HepG2 (cell line): ENCODE results near the gene RHBDF2. TPM values are rescaled to one million over a fixed set of nuclear protein-coding genes. Genes with fewer than 3 reads are reported as not detected.

Experiments
- ADNP ChIP-seq: sonication (generic); formaldehyde crosslinking; IDR thresholded peaks from 2 replicates; pipeline ENCODE4 v1.4.0; 2020; ENCODE audit warnings: missing genetic modification reagents
- AKAP8 ChIP-seq: sonication (generic); formaldehyde crosslinking; IDR thresholded peaks from 2 replicates; pipeline ENCODE4 v1.5.1; 2020; ENCODE audit warnings: mild to moderate bottlenecking, missing genetic modification reagents
- ASH2L ChIP-seq: fragments of 300-600, 200-600 bp; sonication (generic); IDR thresholded peaks from 2 replicates; pipeline ENCODE4 v1.7.0; 2017; ENCODE audit warnings: low read depth, mild to moderate bottlenecking, moderate library complexity, mixed read lengths, low read length; ENCODE audit not compliant: insufficient read length
- CCAR2 ChIP-seq: fragments of 200-400 bp; formaldehyde crosslinking; optimal IDR thresholded peaks from 2 replicates; pipeline ENCODE3; 2018; ENCODE audit warnings: low read depth, mild to moderate bottlenecking, low read length, moderate library complexity
- HNRNPUL1 ChIP-seq: fragments of 200-400 bp; formaldehyde crosslinking; IDR thresholded peaks from 2 replicates; pipeline ENCODE4 v1.6.1; 2017; ENCODE audit warnings: low read depth, mild to moderate bottlenecking, low read length, moderate library complexity
- ISX ChIP-seq: sonication (generic); formaldehyde crosslinking; conservative IDR thresholded peaks from 2 replicates; pipeline ENCODE4 v1.5.0; 2020; ENCODE audit warnings: missing genetic modification reagents
- MED8 ChIP-seq: sonication (generic); formaldehyde crosslinking; IDR thresholded peaks from 2 replicates; pipeline ENCODE4 v1.8.1; 2023; ENCODE audit warnings: mild to moderate bottlenecking, missing genetic modification reagents; ENCODE audit not compliant: insufficient replicate concordance
- NCOA2 ChIP-seq: sonication (generic); formaldehyde crosslinking; IDR thresholded peaks from 2 replicates; pipeline ENCODE4 v1.8.0; 2022; ENCODE audit warnings: inconsistent platforms
- NONO ChIP-seq, 2 experiments: fragments of 450-650 bp in 1 of 2; sonication (generic) in 1 of 2; formaldehyde crosslinking in 1 of 2; IDR thresholded peaks in 1 of 2; conservative IDR thresholded peaks in 1 of 2; 2 replicates each; pipeline versions ENCODE4 v1.6.1 to v1.8.0; 2017 to 2022; ENCODE audit warnings: mild to moderate bottlenecking in 1 of 2, missing genetic modification reagents in 1 of 2, moderate library complexity in 1 of 2
- POLR2AphosphoS2 ChIP-seq: IDR thresholded peaks from 2 replicates; pipeline ENCODE4 v1.6.1; 2011; ENCODE audit warnings: low read depth, low read length, improper control_type of control experiment
- SMAD3 ChIP-seq: sonication (generic); formaldehyde crosslinking; IDR thresholded peaks from 2 replicates; pipeline ENCODE4 v1.4.0; 2020; ENCODE audit warnings: missing genetic modification reagents
- SPEN ChIP-seq: sonication (generic); formaldehyde crosslinking; IDR thresholded peaks from 2 replicates; pipeline ENCODE4 v1.5.1; 2020; ENCODE audit warnings: low read depth, mild to moderate bottlenecking, missing genetic modification reagents
- ZIK1 ChIP-seq: sonication (generic); formaldehyde crosslinking; IDR thresholded peaks from 2 replicates; pipeline ENCODE4 v1.5.0; 2020; ENCODE audit warnings: mild to moderate bottlenecking, low read depth, missing genetic modification reagents, borderline replicate concordance
- ZNF138 ChIP-seq: sonication (generic); formaldehyde crosslinking; IDR thresholded peaks from 2 replicates; pipeline ENCODE4 v1.5.0; 2020; ENCODE audit warnings: mild to moderate bottlenecking, low read depth, missing genetic modification reagents
- ZNF333 ChIP-seq: sonication (generic); formaldehyde crosslinking; IDR thresholded peaks from 2 replicates; pipeline ENCODE4 v1.4.0; 2020; ENCODE audit warnings: mild to moderate bottlenecking, missing genetic modification reagents, borderline replicate concordance
- ZNF674 ChIP-seq: sonication (generic); formaldehyde crosslinking; IDR thresholded peaks from 2 replicates; pipeline ENCODE4 v1.5.0; 2020; ENCODE audit warnings: low read depth, mild to moderate bottlenecking, missing genetic modification reagents
- ZNF713 ChIP-seq: sonication (generic); formaldehyde crosslinking; IDR thresholded peaks from 2 replicates; pipeline ENCODE4 v1.4.0; 2020; ENCODE audit warnings: mild to moderate bottlenecking, missing genetic modification reagents
- ZNF780A ChIP-seq: sonication (generic); formaldehyde crosslinking; IDR thresholded peaks from 2 replicates; pipeline ENCODE4 v1.8.0; 2022; ENCODE audit warnings: mild to moderate bottlenecking, missing genetic modification reagents, moderate library complexity
- polyA plus RNA-seq, 8 experiments: library from polyadenylated mRNA; depleted of rRNA in 3 of 8; stranded (reverse) in 7 of 8; unstranded in 1 of 8; fragments of >200 nt; fragmentation: Illumina TruSeq in 4 of 8; extraction: Trizol in 4 of 8; gene quantifications; 2 replicates each; pipeline versions ENCODE4 v1.2.1 to v1.2.3, GENCODE V29; 2011 to 2016; ENCODE audit warnings: low read depth in 4 of 8, missing spikeins in 1 of 8, mixed read lengths in 1 of 8; ENCODE audit not compliant: insufficient read depth in 1 of 8
- total RNA-seq, 5 experiments: library from RNA; depleted of rRNA; stranded (reverse); fragments of >200 nt; fragmentation: Illumina TruSeq; extraction: Trizol; gene quantifications; 2 replicates each; pipeline ENCODE4 v1.2.3, GENCODE V29; 2016; ENCODE audit warnings: low read depth in 1 of 5
- TF ChIP-seq, protein P1 (sequence below): IDR thresholded peaks from 2 replicates; pipeline ENCODE4 v1.6.1; 2018; ENCODE audit warnings: missing genetic modification reagents
- TF ChIP-seq, protein P2 (sequence below): sonication (generic); formaldehyde crosslinking; IDR thresholded peaks from 2 replicates; pipeline ENCODE4 v1.5.0; 2020; ENCODE audit warnings: mild to moderate bottlenecking, missing genetic modification reagents
- TF ChIP-seq, protein P3 (sequence below): conservative IDR thresholded peaks from 2 replicates; pipeline ENCODE4 v1.6.1; 2018; ENCODE audit warnings: missing genetic modification reagents
- TF ChIP-seq, protein P4 (sequence below): IDR thresholded peaks from 2 replicates; pipeline ENCODE4 v1.6.1; 2016; ENCODE audit warnings: low read depth

RHBDF2 gene
- total and polyA plus RNA-seq, 2 of the 13 experiments (the other 11 are each of a cell fraction or from before 2014, with no cell fraction given) = 7.8 to 24.2 TPM

DNA sequence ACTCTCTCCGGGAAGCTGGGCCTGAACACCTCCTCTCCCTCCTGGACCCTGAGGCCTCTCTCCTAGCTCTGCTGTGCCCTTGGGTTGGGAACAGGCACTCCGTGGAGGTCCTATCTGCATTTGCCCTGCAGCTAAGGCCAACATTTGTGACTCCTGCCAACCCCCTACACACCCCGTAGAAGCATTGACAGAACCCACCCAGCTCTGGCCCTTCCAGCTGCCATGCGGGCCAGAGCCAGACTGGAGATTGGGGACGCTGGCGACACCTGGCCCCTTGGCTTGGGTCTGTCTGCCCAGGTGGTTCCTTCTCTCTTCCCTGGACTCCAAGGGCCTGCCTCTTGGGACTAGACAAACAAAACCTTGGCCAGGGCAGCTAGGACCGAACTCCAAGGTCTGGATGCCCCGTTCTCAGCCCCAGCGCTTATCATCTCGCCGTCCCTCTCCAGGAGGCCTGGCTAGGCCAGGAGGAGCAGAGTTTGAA, 644 bp upstream of the RHBDF2 start (continued):
- no peak for TF ChIP-seq ADNP
- no peak for TF ChIP-seq ZNF713 (CRISPR knock-in tag)
- no peak for TF ChIP-seq SPEN (CRISPR knock-in tag)
- TF ChIP-seq, protein P1, sequence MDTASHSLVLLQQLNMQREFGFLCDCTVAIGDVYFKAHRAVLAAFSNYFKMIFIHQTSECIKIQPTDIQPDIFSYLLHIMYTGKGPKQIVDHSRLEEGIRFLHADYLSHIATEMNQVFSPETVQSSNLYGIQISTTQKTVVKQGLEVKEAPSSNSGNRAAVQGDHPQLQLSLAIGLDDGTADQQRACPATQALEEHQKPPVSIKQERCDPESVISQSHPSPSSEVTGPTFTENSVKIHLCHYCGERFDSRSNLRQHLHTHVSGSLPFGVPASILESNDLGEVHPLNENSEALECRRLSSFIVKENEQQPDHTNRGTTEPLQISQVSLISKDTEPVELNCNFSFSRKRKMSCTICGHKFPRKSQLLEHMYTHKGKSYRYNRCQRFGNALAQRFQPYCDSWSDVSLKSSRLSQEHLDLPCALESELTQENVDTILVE (CRISPR knock-in tag) = no peak
- peak; percentile 12 for TF ChIP-seq MED8
- no peak for TF ChIP-seq ZIK1
- TF ChIP-seq, protein P2, sequence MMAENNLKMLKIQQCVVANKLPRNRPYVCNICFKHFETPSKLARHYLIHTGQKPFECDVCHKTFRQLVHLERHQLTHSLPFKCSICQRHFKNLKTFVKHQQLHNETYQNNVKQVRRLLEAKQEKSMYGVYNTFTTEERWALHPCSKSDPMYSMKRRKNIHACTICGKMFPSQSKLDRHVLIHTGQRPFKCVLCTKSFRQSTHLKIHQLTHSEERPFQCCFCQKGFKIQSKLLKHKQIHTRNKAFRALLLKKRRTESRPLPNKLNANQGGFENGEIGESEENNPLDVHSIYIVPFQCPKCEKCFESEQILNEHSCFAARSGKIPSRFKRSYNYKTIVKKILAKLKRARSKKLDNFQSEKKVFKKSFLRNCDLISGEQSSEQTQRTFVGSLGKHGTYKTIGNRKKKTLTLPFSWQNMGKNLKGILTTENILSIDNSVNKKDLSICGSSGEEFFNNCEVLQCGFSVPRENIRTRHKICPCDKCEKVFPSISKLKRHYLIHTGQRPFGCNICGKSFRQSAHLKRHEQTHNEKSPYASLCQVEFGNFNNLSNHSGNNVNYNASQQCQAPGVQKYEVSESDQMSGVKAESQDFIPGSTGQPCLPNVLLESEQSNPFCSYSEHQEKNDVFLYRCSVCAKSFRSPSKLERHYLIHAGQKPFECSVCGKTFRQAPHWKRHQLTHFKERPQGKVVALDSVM = no peak
- TF ChIP-seq ZNF780A (CRISPR knock-in tag) = no peak
- TF ChIP-seq POLR2AphosphoS2 = no peak
- TF ChIP-seq ZNF138 (CRISPR knock-in tag) = no peak
- no peak for TF ChIP-seq AKAP8 (CRISPR knock-in tag)
- TF ChIP-seq SMAD3 (CRISPR knock-in tag) = no peak
- no peak for TF ChIP-seq ZNF674
- TF ChIP-seq NCOA2 (CRISPR knock-in tag) = no peak
- no peak for TF ChIP-seq ASH2L
- no peak for TF ChIP-seq NONO (IDR thresholded peaks at IDR 0.05)
- TF ChIP-seq NONO (CRISPR knock-in tag; conservative IDR thresholded peaks at IDR 0.05) = no peak
- TF ChIP-seq HNRNPUL1 = no peak
- TF ChIP-seq, protein P3, sequence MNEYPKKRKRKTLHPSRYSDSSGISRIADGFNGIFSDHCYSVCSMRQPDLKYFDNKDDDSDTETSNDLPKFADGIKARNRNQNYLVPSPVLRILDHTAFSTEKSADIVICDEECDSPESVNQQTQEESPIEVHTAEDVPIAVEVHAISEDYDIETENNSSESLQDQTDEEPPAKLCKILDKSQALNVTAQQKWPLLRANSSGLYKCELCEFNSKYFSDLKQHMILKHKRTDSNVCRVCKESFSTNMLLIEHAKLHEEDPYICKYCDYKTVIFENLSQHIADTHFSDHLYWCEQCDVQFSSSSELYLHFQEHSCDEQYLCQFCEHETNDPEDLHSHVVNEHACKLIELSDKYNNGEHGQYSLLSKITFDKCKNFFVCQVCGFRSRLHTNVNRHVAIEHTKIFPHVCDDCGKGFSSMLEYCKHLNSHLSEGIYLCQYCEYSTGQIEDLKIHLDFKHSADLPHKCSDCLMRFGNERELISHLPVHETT = no peak
- TF ChIP-seq CCAR2 = no peak
- TF ChIP-seq ISX = no peak
- TF ChIP-seq, protein P4, sequence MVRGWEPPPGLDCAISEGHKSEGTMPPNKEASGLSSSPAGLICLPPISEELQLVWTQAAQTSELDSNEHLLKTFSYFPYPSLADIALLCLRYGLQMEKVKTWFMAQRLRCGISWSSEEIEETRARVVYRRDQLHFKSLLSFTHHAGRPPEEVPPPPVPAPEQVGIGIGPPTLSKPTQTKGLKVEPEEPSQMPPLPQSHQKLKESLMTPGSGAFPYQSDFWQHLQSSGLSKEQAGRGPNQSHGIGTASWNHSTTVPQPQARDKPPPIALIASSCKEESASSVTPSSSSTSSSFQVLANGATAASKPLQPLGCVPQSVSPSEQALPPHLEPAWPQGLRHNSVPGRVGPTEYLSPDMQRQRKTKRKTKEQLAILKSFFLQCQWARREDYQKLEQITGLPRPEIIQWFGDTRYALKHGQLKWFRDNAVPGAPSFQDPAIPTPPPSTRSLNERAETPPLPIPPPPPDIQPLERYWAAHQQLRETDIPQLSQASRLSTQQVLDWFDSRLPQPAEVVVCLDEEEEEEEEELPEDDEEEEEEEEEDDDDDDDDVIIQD (CRISPR knock-in tag) = no peak
- TF ChIP-seq ZNF333 (CRISPR knock-in tag) = no peak
